Measurements from ENCODE around the gene CMSS1. TPM values are rescaled to one million over a fixed set of nuclear protein-coding genes. Genes with fewer than 3 reads are reported as not detected.

The CMSS1 gene
- polyA plus RNA-seq, 1 donor from 2014 or later, result 31.8 TPM

GRCh38 chr3:100155590-100155989 is 337.9 kb downstream of the CMSS1 start:
- H3K79me2 ChIP-seq (replicated peaks; ENCODE audit: insufficient read depth, low read length), result no peaks in the 10 kb centered on the region
- H3K36me3 ChIP-seq (ENCODE audit: insufficient read depth, low read length), result no peaks in the 10 kb centered on the region
- no peaks in the 10 kb centered on the region for H3K9me3 ChIP-seq (ENCODE audit: low read length)
- H2AFZ ChIP-seq (ENCODE audit: low read depth, low read length), result no peak overlapping the region
- H4K20me1 ChIP-seq (ENCODE audit: insufficient read depth), result no peaks in the 10 kb centered on the region
- no peak overlapping the region for H3K27ac ChIP-seq (ENCODE audit: low read length)
- no peak overlapping the region for H3K9ac ChIP-seq (ENCODE audit: low read length)
- TF ChIP-seq, protein P1, sequence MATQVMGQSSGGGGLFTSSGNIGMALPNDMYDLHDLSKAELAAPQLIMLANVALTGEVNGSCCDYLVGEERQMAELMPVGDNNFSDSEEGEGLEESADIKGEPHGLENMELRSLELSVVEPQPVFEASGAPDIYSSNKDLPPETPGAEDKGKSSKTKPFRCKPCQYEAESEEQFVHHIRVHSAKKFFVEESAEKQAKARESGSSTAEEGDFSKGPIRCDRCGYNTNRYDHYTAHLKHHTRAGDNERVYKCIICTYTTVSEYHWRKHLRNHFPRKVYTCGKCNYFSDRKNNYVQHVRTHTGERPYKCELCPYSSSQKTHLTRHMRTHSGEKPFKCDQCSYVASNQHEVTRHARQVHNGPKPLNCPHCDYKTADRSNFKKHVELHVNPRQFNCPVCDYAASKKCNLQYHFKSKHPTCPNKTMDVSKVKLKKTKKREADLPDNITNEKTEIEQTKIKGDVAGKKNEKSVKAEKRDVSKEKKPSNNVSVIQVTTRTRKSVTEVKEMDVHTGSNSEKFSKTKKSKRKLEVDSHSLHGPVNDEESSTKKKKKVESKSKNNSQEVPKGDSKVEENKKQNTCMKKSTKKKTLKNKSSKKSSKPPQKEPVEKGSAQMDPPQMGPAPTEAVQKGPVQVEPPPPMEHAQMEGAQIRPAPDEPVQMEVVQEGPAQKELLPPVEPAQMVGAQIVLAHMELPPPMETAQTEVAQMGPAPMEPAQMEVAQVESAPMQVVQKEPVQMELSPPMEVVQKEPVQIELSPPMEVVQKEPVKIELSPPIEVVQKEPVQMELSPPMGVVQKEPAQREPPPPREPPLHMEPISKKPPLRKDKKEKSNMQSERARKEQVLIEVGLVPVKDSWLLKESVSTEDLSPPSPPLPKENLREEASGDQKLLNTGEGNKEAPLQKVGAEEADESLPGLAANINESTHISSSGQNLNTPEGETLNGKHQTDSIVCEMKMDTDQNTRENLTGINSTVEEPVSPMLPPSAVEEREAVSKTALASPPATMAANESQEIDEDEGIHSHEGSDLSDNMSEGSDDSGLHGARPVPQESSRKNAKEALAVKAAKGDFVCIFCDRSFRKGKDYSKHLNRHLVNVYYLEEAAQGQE (IDR thresholded peaks at IDR 0.05; ENCODE audit: borderline replicate concordance), result no peak
- TF ChIP-seq RAD21 (conservative IDR thresholded peaks at IDR 0.05), result no peak
- TF ChIP-seq, protein P2, sequence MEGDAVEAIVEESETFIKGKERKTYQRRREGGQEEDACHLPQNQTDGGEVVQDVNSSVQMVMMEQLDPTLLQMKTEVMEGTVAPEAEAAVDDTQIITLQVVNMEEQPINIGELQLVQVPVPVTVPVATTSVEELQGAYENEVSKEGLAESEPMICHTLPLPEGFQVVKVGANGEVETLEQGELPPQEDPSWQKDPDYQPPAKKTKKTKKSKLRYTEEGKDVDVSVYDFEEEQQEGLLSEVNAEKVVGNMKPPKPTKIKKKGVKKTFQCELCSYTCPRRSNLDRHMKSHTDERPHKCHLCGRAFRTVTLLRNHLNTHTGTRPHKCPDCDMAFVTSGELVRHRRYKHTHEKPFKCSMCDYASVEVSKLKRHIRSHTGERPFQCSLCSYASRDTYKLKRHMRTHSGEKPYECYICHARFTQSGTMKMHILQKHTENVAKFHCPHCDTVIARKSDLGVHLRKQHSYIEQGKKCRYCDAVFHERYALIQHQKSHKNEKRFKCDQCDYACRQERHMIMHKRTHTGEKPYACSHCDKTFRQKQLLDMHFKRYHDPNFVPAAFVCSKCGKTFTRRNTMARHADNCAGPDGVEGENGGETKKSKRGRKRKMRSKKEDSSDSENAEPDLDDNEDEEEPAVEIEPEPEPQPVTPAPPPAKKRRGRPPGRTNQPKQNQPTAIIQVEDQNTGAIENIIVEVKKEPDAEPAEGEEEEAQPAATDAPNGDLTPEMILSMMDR (IDR thresholded peaks at IDR 0.05; ENCODE audit: poor library complexity, severe bottlenecking), result no peak
- TF ChIP-seq TAF1 (IDR thresholded peaks at IDR 0.05; ENCODE audit: low read depth), result no peak
- TF ChIP-seq MXI1 (conservative IDR thresholded peaks at IDR 0.05; ENCODE audit: poor library complexity, severe bottlenecking), result no peak
- TF ChIP-seq POLR2AphosphoS5 (IDR thresholded peaks at IDR 0.05), result no peak
- TF ChIP-seq EZH2 (IDR thresholded peaks at IDR 0.05; ENCODE audit: borderline replicate concordance, insufficient read depth, low read length, poor library complexity, severe bottlenecking), result no peak
- no peak for TF ChIP-seq SMC3 (conservative IDR thresholded peaks at IDR 0.05; ENCODE audit: poor library complexity)
- TF ChIP-seq EP300 (conservative IDR thresholded peaks at IDR 0.05; ENCODE audit: poor library complexity, severe bottlenecking), result no peak
- H3F3A ChIP-seq (ENCODE audit: insufficient read depth, low read length, poor library complexity, severe bottlenecking), result no peaks in the 10 kb centered on the region
- no peak overlapping the region for H3K4me3 ChIP-seq (ENCODE audit: low read length)
- no peaks in the 10 kb centered on the region for H3K27me3 ChIP-seq (ENCODE audit: insufficient read depth, low read depth, low read length)
- H3K9me2 ChIP-seq (ENCODE audit: insufficient read depth, low read length), result no peaks in the 10 kb centered on the region
- no peak overlapping the region for H3K4me2 ChIP-seq (ENCODE audit: low read length)

DNA sequence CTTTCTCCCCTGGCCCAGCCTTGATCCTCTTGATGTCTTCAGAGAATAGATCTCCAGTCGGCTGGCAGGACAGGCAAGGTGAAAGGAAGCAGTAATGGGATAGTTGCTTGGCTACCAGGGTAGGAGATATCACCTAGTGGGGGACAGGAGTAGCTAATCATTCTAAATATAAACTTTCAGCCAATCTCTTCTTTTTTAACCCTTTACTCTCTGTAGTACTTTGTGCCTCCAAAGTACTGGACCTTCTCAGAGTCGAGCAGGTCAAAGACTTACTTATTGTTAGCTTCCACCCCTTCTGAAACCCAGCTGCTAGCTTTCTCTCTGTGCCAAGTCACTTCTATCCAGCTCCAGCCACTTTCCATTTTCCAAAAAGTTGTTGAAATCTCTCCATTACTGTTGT is 340.0 kb downstream of the CMSS1 start:
- H3K27ac ChIP-seq (ENCODE audit: low read length), result no peak overlapping the region
- H3F3A ChIP-seq (ENCODE audit: insufficient read depth, low read length, poor library complexity, severe bottlenecking), result no peaks in the 10 kb centered on the region
- no peak overlapping the region for H2AFZ ChIP-seq (ENCODE audit: low read depth, low read length)
- H4K20me1 ChIP-seq (ENCODE audit: insufficient read depth), result no peaks in the 10 kb centered on the region
- no peak overlapping the region for H3K9ac ChIP-seq (ENCODE audit: low read length)
- H3K27me3 ChIP-seq (ENCODE audit: insufficient read depth, low read depth, low read length), result no peaks in the 10 kb centered on the region
- no peaks in the 10 kb centered on the region for H3K36me3 ChIP-seq (ENCODE audit: insufficient read depth, low read length)
- H3K4me2 ChIP-seq (ENCODE audit: low read length), result no peak overlapping the region
- no peaks in the 10 kb centered on the region for H3K9me2 ChIP-seq (ENCODE audit: insufficient read depth, low read length)
- H3K9me3 ChIP-seq (ENCODE audit: low read length), result no peaks in the 10 kb centered on the region
- no peaks in the 10 kb centered on the region for H3K79me2 ChIP-seq (replicated peaks; ENCODE audit: insufficient read depth, low read length)
- TF ChIP-seq SMC3 (conservative IDR thresholded peaks at IDR 0.05; ENCODE audit: poor library complexity), result no peak
- no peak for TF ChIP-seq RAD21 (conservative IDR thresholded peaks at IDR 0.05)
- no peak for TF ChIP-seq TAF1 (IDR thresholded peaks at IDR 0.05; ENCODE audit: low read depth)
- TF ChIP-seq, protein P1 (IDR thresholded peaks at IDR 0.05; ENCODE audit: borderline replicate concordance), result no peak
- TF ChIP-seq MXI1 (conservative IDR thresholded peaks at IDR 0.05; ENCODE audit: poor library complexity, severe bottlenecking), result no peak
- no peak overlapping the region for H3K4me3 ChIP-seq (ENCODE audit: low read length)
